ENCODE data around the gene HOXB7.
A peak's percentile ranks its signal among the peaks of the same experiment; 100 is the strongest.

Gene HOXB7

GRCh38 chr17:48610282-48611211 is at the start of gene HOXB7:
TSS of gene HOXB7 (minus strand) at chr17:48611017. CDS start at chr17:48610918, 99 bp downstream.
- DNase-seq (ENCODE audit: low spot score) = peak; percentile 18

- no peak for DNase-seq (ENCODE audit: low spot score)
Measured at GRCh38 chr17:48655913-48656312, 45.1 kb upstream of the HOXB7 start.

GRCh38 chr17:48649741-48650140 is 38.9 kb upstream of the HOXB7 start:
- no peak for DNase-seq (ENCODE audit: low spot score)

- no peak for DNase-seq (ENCODE audit: low spot score)
Measured at GRCh38 chr17:48647963-48648245, 37.1 kb upstream of the HOXB7 start.

GRCh38 chr17:48647103-48647962 is 36.5 kb upstream of the HOXB7 start:
- no peak for DNase-seq (ENCODE audit: low spot score)

- no peak for DNase-seq (ENCODE audit: low spot score)
Measured at GRCh38 chr17:48646183-48647102, 35.6 kb upstream of the HOXB7 start.

- no peak for DNase-seq (ENCODE audit: low spot score)
Measured at GRCh38 chr17:48645639-48646182, 34.9 kb upstream of the HOXB7 start.

GRCh38 chr17:48644910-48645557 is 34.2 kb upstream of the HOXB7 start:
- DNase-seq (ENCODE audit: low spot score) = no peak

- DNase-seq (ENCODE audit: low spot score) = no peak
Measured at GRCh38 chr17:48644159-48644558, 33.3 kb upstream of the HOXB7 start.

GRCh38 chr17:48643697-48644012 is 32.8 kb upstream of the HOXB7 start:
- no peak for DNase-seq (ENCODE audit: low spot score)

GRCh38 chr17:48642843-48643696 is 32.3 kb upstream of the HOXB7 start:
- DNase-seq (ENCODE audit: low spot score) = no peak

GRCh38 chr17:48642059-48642842 is 31.4 kb upstream of the HOXB7 start:
- no peak for DNase-seq (ENCODE audit: low spot score)

- no peak for DNase-seq (ENCODE audit: low spot score)
Measured at GRCh38 chr17:48641541-48642058, 30.8 kb upstream of the HOXB7 start.

GRCh38 chr17:48640858-48641180 is 30.0 kb upstream of the HOXB7 start:
- DNase-seq (ENCODE audit: low spot score) = no peak

GRCh38 chr17:48639982-48640857 is 29.4 kb upstream of the HOXB7 start:
- DNase-seq (ENCODE audit: low spot score) = no peak

GRCh38 chr17:48639136-48639535 is 28.3 kb upstream of the HOXB7 start:
- DNase-seq (ENCODE audit: low spot score) = no peak

- no peak for DNase-seq (ENCODE audit: low spot score)
Measured at GRCh38 chr17:48637323-48638260, 26.8 kb upstream of the HOXB7 start.
